HG02938 (cell line): ENCODE results near the gene MGAT5B.
"Not testable (repeated sequence)": the region's sequence is repeated elsewhere in the genome, so short reads cannot be mapped to it uniquely, and the experiment has no call there.

Source experiments
- ATAC-seq: cut with Tn5 transposase; IDR thresholded peaks from one replicate; pipeline ENCODE4 v1.9.1; 2021; ENCODE audit warnings: mild to moderate bottlenecking, moderate library complexity; ENCODE audit not compliant: unreplicated experiment

The MGAT5B gene

DNA sequence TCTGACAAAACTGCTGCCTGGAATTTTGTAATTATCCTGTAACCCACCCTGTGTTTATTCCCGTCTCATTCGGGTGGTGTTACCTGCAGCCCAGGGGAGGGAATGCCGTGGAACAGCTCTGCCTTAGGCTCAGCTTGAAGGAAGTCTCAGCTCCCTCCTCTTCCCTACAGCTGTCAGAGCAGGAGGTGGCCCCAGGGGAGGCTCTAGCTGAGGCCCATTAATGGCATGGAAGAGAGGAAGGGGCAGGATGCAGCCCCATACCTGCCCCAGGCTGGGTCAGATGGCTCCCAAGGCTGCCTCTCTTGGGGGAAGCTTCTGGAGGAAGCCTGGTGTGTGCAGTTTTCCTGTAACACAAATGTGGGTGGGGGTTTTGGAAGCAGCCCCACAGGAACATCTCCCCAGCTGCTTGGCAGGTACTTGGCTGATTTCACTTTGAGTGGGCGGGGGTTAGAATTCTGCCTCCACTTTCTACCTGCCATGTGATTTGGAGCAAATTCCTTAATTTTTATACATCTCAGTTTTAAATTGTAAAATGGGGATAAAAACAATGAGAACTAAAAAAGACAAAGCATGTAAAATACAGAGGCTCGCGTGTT is 103.9 kb downstream of the MGAT5B start:
- ATAC-seq, result no peak

DNA sequence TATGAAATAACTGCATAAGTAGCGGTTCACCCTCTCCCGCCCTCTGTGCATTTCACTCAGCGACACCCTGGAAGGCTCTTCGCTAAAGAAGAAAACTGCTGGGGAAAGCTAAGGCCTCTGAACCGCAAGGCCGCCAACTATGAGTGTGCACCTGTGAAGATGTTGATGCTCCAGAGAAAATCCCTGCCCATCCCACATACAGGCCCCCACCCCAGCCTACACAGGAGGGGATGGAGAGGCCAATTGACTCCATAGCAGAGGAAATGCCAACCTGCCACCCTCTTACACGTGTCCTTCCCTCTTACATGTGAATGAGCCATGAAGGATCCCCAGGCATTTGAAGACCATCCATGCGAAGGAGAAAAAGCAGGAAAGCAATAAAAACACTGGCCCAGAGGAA is 104.8 kb downstream of the MGAT5B start:
- ATAC-seq, result no peak

DNA sequence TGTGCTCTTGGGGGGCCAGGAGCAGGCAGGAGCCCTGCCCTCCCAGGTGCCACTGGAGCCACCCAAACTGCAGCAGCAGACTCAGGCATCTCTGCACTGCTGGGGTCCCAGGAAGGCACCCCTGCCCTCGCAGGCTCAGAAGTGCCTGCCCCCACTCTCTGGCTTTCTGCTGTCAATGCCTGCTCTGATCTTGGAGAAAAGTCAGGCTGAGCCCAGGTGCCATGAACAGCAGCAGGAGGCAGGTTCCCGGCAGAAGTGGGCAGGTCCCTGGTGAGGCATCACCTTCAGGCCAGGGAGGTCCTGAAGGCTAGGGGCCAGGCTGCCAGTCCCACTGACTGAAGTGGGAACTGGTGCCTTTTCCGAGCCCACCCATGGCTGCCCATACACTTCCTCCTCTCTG is 106.5 kb downstream of the MGAT5B start:
- ATAC-seq, result no peak

DNA sequence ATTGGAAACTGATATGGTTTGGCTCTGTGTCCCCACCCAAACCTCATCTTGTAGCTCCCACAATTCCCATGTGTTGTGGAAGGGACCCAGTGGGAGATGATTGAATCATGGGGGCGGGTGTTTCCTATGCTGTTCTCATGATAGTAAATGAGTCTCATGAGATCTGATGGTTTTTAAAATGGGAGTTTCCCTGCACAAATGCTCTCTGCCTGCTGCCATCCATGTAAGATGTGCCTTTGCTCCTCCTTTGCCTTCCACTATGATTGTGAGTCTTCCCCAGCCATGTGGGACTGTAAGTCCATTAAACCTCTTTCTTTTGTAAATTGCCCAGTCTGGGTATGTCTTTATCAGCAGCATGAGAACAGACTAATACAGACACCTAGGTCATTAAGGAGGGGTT is 109.8 kb downstream of the MGAT5B start:
- ATAC-seq, result not testable (repeated sequence)

DNA sequence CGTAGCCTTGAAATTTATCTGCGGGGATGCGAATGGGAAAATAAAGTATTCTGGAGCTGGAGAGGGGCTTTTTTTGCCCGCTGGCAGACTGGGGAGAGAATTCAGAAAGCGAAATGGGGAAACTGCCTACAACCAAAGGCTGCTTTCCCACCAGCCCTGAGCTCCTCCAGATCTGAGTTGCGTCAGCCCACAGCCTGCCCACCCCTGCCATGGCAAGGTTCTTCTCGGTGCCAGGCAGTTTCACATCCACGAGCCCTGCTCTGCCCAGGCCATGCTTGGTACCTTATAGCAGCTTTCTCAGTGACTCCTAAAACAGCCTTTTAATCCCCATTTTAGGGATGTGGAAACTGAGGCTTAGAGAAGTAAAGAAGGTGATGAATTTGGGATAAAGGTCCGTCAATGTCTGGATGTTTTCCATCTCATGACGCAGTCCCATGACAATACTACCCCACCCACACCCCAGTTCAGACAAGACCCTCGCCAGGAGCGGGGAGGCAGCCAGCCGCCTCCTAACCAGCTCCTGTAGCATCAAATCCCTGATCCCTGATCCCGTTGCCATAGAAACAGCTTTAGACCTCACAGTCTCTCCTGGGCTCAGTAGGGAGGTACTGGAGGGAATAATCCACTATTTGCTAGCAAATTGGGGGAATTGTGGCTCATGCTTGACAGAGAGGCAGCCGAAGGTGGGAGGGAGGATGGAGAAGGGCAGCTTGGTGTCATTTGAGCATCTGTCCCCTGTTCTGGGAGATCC is 113.5 kb downstream of the MGAT5B start:
- ATAC-seq, result no peak

DNA sequence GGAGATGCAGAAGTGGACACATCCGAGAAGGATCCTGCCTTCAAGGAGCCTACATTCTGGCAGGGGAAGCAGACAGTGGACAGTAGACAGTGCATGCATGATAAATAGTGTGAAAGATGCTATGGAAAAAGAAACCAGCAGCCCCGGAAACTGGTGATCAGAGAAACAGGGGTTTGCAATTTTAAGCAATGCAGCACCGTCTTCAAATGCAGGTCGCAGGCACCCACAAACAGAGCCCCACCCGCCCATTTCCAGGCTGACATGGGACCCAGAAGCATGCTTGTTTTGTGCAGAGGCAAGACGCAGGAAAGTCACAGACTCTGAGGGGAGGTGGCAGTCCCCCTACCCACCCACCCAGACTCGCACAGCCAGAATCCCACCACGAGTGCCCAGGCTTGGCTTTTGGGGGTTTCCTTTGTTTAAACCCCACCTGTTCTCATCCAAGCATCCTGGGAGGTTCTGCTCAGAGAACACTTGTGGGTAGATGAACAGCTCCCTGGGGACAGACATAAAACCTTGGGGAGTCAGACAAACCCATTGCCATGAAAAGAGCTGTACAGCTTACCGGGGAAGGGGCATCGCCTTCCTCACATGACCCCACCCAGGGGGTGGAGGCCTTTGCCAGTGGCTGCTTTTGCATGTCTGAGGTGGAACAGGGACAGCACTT is 114.3 kb downstream of the MGAT5B start:
- no peak for ATAC-seq

DNA sequence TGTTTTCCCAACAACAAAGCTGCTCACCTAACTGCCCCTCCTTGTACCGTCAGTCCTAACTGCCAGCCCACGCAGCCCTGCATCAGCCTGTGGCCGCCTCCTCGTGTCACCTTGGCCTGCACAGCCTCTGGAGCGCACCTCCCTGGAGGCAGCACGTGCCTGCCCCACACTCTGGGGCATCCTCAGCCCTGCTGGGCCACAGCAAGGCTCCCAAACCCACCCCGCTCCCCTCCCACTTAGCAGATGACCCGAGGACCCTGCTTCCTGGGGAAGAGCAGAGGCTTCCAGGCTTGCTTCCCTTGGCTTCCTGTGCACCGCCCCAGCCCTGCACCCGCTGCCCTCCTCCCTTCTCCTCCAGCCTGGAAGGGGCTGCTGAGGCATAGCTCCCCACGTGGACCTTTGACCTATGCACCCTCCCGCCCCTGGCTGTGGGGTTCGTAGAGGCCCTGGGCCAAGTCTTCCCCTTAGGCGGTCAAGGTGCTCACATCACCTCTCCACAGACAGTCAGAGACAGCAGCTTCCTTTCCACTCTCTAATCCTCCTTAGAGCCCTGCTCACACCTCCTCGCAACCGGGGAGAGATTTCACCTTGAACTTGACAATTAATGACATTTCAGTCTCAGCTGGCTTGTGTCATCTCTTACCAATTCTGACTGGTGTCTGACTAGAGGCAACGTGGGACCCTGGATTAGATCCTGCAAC is 115.0 kb downstream of the MGAT5B start:
- ATAC-seq, result no peak

DNA sequence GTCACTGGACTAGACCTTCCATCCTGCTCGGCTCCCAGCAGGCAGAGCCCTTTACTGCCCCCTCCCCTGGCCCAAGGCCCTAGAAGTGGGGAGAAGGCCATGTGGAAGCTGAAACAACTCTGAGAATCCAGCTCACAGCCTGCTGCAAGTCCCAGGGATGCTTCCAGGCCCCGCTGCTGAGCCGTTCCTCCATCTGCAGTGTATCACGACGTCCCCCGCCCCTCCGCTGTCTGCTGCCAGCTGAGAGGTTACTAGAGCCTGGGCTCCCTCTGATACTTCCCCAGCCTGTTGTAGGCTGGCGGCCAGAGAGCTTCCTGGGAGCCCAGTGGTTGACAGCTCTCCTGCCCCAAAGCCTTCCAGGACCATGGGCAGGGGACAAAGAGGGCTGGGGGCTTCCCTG is 118.2 kb downstream of the MGAT5B start:
- ATAC-seq, result no peak

DNA sequence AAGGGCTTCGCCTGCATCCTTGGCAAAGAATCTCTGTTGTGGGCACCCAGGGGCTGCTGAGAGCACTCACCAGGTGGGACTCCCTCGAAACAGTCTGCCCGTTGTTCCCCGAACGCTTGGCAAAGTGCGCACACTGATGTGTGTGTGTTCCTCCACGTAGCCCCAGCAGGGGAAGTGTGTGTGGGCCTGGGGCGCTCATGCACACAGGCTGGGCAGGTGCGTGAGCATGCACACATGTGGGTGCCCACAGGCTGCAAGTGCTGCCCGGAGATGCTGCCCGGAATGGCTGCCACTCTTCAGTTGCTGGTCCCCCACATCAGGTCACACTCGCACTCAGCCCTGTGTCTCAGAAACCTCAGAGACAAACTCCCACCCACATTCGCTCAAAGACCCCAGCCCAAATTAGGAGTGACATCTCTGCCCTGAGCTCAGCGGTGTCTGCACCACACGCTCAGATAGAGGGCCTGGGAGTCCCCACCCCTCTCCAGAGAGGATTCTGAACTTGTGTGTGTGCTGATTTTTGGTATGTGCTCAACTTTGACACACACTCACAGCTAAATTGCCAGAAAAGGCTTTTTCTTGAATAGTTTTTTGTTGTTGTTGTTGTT is 119.4 kb downstream of the MGAT5B start:
- ATAC-seq, result no peak

DNA sequence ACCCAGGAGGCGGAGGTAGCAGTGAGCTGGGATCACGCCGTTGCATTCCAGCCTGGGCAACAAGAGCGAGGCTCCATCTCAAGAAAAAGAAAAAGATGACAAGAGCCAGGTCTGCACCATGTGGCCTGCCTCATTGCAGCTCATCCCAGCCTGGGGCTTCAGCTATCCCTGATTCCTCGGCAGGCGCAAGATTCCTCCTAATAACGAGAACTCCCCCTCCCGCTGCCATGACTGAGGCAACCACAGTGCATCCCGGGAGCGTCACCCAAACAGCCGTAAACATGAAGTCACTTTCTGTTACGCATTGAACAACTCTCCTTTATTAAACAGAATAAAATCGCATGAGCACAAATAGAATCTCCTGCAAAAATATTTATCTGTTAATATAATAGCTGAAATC is 120.6 kb downstream of the MGAT5B start:
- ATAC-seq, result no peak

DNA sequence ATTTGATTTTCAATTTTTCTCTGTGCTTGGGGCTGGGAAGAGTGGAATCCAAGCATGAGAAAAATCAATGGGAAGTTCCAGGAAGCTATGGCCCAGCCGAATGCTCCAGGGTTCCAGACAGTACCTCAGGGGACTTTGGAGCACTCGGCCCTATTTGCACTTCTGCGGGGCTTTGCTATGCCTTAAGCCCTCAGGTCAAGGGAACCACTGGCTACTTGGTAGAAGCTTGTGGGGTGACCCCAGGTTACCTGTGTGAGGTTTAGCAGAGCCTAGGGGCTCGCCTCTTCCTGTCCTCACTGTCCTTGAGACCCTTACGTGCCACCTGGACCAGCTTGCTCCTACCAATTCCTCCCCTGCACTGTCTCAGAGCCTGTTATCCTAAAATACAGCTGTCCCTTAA is 121.3 kb downstream of the MGAT5B start:
- no peak for ATAC-seq

DNA sequence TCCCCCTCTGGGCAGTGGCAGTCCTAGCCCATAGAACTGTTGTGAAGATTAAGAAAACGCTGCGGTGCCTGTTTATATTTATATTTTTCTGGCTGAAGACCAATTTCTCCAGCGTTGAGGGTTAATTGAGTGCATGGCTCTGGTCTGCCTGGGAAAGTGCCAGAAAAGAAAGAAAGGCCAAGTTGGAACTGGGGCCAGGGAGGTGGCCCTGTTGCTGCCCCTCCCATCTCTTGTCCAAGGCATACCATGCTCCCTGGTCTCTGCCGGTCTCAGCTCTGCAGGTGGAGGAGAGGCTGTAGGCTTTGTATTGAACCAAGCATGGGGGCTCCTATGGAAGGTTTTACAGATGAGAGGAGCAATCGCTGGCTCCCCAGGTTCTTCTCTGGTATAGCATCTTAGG is 124.7 kb downstream of the MGAT5B start:
- no peak for ATAC-seq

DNA sequence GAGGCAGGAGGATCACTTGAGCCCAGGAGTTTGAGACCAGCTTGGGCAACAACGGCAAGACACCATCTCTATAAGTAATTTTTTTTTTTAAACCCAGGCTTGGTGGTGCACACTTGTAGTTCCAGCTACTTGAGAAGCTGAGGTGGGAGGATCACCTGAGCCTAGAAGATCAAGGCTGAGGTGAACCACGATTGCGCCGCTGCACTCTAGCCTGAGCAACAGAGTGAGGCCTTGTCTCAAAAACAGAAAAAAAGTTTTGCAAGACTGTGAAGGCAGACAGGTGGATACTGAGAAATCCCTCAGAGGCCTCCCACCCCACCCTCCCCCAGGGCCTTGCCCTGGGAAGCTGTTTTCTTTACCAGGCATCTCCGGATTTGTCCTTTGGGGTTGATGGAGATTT is 125.4 kb downstream of the MGAT5B start:
- ATAC-seq, result no peak

DNA sequence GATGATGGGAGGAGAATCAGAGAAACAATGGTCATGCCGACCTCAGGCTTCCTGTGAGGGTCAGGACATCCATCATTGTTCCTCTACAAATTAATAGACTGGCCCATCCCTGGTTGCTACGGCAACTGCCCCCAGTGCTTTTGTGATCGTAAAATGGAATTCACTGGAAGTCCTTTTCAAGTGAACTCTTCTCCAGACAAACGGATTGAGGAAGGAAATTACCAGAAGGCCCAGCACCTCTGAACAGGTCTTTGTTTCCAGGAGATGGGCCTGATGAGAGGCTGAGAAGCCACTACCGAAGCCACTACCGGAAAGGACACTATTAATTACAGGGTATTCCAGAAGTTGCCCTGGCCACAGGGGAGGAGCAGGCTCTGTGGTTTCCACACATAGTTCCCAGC is 126.0 kb downstream of the MGAT5B start:
- no peak for ATAC-seq

DNA sequence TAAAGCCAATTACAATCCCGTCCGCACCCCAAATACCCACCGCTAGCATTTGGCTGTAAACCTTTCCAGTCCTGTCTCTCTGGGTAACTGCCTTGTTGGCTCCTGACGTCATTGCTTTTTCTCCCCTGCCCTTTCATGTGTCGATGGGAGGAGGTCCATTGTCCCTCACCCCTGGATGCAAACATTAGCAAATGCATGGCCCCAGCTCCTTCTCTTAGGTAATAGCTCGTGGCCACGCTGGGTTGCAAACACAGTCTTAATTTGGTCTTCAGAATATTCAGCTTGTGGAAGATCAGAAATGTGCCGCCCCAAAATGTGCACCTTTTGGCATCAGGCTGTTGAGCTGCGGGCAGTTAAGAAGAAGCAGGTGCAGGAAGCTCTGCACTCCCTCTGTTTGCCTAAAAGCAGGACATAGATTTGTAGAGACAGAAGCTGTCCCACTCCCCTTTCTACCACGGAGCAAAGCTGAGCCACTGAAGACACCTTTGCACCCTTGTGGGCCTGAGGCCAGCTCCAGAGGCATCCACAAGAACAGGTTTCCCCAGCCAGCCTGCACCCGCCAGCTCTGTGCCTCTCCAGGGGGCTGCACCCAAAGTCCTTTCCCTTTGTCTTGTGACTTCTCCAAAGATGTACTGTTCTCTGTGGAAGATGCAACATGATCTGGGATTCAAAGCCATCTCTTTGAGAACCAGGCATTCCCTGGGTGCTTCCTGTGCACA is 127.3 kb downstream of the MGAT5B start:
- ATAC-seq, result no peak

DNA sequence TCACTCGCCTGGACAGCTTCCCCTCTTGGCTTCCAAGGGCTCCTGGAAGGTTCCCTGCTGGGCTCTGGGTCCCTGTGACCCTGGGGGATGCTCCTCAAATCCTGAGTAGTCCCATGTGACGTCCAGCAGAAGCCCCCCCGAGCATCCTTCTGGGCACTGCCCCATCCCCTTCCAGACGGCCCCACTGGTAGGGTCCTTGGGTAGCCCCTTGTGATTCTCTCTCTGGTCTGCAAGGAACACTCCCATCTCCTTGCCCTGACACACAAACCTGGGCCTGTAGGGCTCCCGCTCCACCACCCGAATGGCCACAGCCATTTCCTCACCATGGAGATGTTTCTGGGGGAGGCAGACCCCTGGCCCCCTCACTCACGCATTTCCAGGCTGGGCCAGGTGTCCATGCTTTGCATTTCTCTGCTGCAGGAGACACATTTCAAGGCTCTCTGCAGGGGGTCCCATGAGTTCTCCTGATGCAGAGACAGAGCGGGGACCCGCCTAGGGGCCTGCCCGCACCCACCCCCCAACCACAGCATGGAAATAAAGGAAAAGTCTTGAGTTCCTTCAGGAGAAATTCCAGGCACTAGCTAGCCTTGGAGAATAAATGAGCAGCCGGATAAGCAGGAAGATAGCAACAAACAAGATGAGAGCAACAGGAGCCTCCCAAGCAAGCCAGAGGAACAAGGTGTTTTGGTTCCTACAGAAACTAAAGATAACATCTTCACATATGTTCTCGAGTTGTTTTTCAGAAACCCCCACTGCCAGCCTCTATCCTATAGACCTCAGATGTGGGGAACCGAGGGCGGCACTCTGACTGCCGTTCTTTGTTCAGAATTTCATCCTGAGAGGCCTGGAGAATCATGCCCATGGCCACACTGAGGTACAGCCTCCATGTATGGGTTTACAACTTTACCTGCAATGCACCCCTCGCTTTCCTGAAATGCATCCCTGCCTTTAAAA is 128.8 kb downstream of the MGAT5B start:
- no peak for ATAC-seq

DNA sequence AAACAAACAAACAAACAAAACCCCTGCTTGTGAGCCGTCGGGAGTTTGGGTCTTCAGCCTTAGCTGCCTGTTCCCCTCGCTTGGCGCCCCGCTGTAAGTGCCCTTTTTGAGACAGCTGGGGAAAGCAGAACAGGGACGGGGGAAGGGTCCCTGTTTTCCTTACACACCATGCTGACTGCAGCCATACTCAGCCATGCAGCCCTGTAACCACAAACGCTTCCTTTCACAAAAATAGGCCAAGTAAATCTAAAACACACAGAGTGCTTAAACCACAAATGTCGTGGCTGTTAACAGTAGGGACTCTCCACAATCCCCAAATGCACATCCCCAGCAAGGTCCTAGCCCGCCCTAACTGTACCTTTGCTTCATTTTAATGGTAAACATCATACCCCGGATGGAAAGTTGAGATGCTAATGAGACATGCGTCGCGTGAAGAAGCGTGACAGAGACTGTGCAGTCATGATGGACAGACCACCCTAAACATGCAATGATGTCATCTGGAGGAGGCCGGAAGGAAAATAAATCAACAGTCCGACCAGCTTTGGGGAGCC is 129.9 kb downstream of the MGAT5B start:
- ATAC-seq, result no peak

DNA sequence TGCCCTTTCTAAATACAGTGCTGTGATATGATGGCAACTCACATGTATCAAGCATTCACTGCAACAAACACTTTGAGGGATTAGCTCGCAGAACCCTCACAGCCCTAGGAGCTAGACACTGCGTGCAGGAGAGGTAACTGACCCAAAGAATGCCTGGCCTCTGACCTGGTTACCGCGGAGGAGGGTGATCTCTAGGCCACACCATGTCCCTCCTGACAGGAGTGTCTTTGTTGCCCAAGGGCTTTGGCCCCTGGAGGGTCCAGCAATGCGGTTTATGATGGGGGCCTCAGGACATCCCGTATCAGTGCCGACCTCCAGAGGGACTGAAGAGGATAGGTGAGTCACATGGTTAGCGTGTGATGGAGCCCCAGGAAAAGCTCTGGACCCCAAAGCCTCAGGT is 130.6 kb downstream of the MGAT5B start:
- ATAC-seq, result no peak
